GM12878 (cell line): ENCODE measurements around the gene UGT3A2. TPM values are rescaled to one million over a fixed set of nuclear protein-coding genes. Genes with fewer than 3 reads are reported as not detected.

Source experiments
- ATAC-seq: fragments of 200-7000 bp; cut with Tn5 transposase; 3 replicates; pipeline ENCODE4 v1.9.1; 2020; ENCODE audit warnings: mild to moderate bottlenecking, moderate library complexity
- BruUV-seq: library from RNA; stranded (reverse); fragments of 400-500 nt; replicated peaks from 2 replicates; lab custom pipeline; 2021; lab: Mats Ljungman, UMichigan
- CTCF ChIA-PET: fragments of 300-600 bp; sonication (Branson Sonifier 250); formaldehyde crosslinking; extraction: SDS; loops from one replicate; lab custom pipeline; 2021; ENCODE audit warnings: inconsistent platforms; lab: Yijun Ruan, JAX
- POLR2A ChIA-PET: fragments of 350-600 bp; formaldehyde crosslinking; extraction: SDS; loops from one replicate; lab custom pipeline; 2021; ENCODE audit warnings: inconsistent platforms; lab: Charles Lee
- RAD21 ChIA-PET: fragments of 300-600 bp; sonication (Branson Sonifier 250); formaldehyde crosslinking; loops from one replicate; lab custom pipeline; 2023; ENCODE audit warnings: antibody characterized with exemption; ENCODE audit not compliant: unreplicated experiment; lab: Charles Lee
- SMC1A ChIA-PET: fragments of 300-600 bp; sonication (Branson Sonifier 250); formaldehyde crosslinking; loops from one replicate; lab custom pipeline; 2023; ENCODE audit not compliant: unreplicated experiment, uncharacterized antibody; lab: Charles Lee
- DNase-seq: peaks from one replicate; pipeline ENCODE4 v3.0.0-alpha.2; 2011; ENCODE audit warnings: low read depth, low spot score
- FAIRE-seq: peaks from 3 replicates; lab custom pipeline; 2011; peaks lifted over from hg19 to GRCh38; lab: Jason Lieb, UNC
- H2AFZ ChIP-seq: 2 replicates; pipeline ENCODE4 v1.6.0; 2011; ENCODE audit warnings: low read depth, low read length, control low read depth; ENCODE audit not compliant: control insufficient read depth
- H3K27ac ChIP-seq: 2 replicates; pipeline ENCODE4 v1.5.1; 2011; ENCODE audit warnings: control low read depth; ENCODE audit not compliant: control insufficient read depth, insufficient read depth
- H3K27me3 ChIP-seq, 2 experiments: replicated peaks in 1 of 2; 2 replicates each; pipeline versions ENCODE4 v1.6.0 to v1.6.1; 2011; ENCODE audit warnings: low read length in 1 of 2; ENCODE audit not compliant: control insufficient read depth in 2 of 2, insufficient read depth in 2 of 2
- H3K36me3 ChIP-seq, 2 experiments: 2 replicates each; pipeline ENCODE4 v1.5.1; 2011; ENCODE audit warnings: low read length in 1 of 2; ENCODE audit not compliant: control insufficient read depth in 2 of 2, insufficient read depth in 2 of 2
- H3K4me1 ChIP-seq: 2 replicates; pipeline ENCODE4 v1.6.1; 2011; ENCODE audit warnings: mild to moderate bottlenecking, low read length, moderate library complexity, mixed read lengths; ENCODE audit not compliant: control insufficient read depth, insufficient read depth
- H3K4me2 ChIP-seq: 2 replicates; pipeline ENCODE4 v1.6.0; 2011; ENCODE audit warnings: control low read depth; ENCODE audit not compliant: control insufficient read depth, insufficient read depth
- H3K4me3 ChIP-seq: fragments of 200-600 bp; sonication (generic); 2 replicates; pipeline ENCODE4 v1.5.1; 2016
- H3K79me2 ChIP-seq: 2 replicates; pipeline ENCODE4 v1.6.0; 2011; ENCODE audit warnings: low read length; ENCODE audit not compliant: control insufficient read depth, insufficient read depth
- H3K9ac ChIP-seq: 2 replicates; pipeline ENCODE4 v1.8.0; 2011; ENCODE audit warnings: low read length, control low read depth, mixed read lengths; ENCODE audit not compliant: control insufficient read depth, insufficient read depth
- H3K9me3 ChIP-seq: replicated peaks from 3 replicates; pipeline ENCODE4 v1.5.1; 2011; ENCODE audit warnings: mild to moderate bottlenecking, low read length; ENCODE audit not compliant: control insufficient read depth, insufficient read depth
- H4K20me1 ChIP-seq: 2 replicates; pipeline ENCODE4 v1.6.0; 2011; ENCODE audit not compliant: control insufficient read depth, insufficient read depth
- CTCF ChIP-seq, 3 experiments: IDR thresholded peaks in 2 of 3; conservative IDR thresholded peaks in 1 of 3; 2 replicates each; pipeline ENCODE4 v1.5.1; 2011; ENCODE audit warnings: low read depth in 3 of 3, low read length in 3 of 3, mild to moderate bottlenecking in 3 of 3, control low read depth in 2 of 3, moderate library complexity in 2 of 3, inconsistent platforms in 1 of 3, mixed read lengths in 1 of 3; ENCODE audit not compliant: control insufficient read depth in 2 of 3, insufficient read depth in 1 of 3; ENCODE audit errors: extremely low read depth in 1 of 3
- HDAC2 ChIP-seq: fragments of 200-600 bp; sonication (generic); IDR thresholded peaks from 2 replicates; pipeline ENCODE4 v1.6.1; 2017
- RAD21 ChIP-seq: IDR thresholded peaks from 2 replicates; pipeline ENCODE4 v1.6.1; 2011; ENCODE audit warnings: mild to moderate bottlenecking, low read depth, low read length, moderate library complexity; ENCODE audit not compliant: insufficient read depth
- WGBS: methylation state at CpG from one replicate; pipeline ENCODE4 v1.1.6; 2016; ENCODE audit warnings: low lambda C conversion rate; ENCODE audit not compliant: insufficient replicate concordance, insufficient coverage; ENCODE audit errors: missing lambda C conversion rate; 5-methylcytosine and 5-hydroxymethylcytosine counted together
- in situ Hi-C: fragments of 300-500 bp; cut with MboI; formaldehyde crosslinking; loops from 9 replicates; pipeline ENCODE4 v1.14.3; 2018; ENCODE audit warnings: mixed read lengths
- intact Hi-C: fragments of 100-400 bp; cut with micrococcal nuclease; formaldehyde crosslinking; loops from one replicate; pipeline ENCODE4 v1.14.2; 2022; ENCODE audit not compliant: unreplicated experiment
- polyA plus RNA-seq, 11 experiments: library from polyadenylated mRNA; depleted of rRNA in 4 of 11; unstranded in 6 of 11; stranded (reverse) in 5 of 11; fragments of >200 nt; fragmentation: Nextera tagmentation in 4 of 11; fragmentation: Illumina TruSeq in 1 of 11; extraction: Ambion mirVana in 4 of 11; extraction: Trizol in 1 of 11; gene quantifications; 1 replicate in 1 of 11; 2 replicates in 10 of 11; pipeline versions ENCODE4 v1.2.1 to v1.2.3, GENCODE V29; 2011 to 2016; ENCODE audit warnings: inconsistent platforms in 2 of 11, missing spikeins in 2 of 11, low read depth in 1 of 11
- total RNA-seq, 4 experiments: library from RNA; depleted of rRNA in 3 of 4; stranded (reverse); fragments of >200 nt in 3 of 4; fragmentation: Illumina TruSeq in 1 of 4; extraction: Trizol in 1 of 4; gene quantifications; 2 replicates each; pipeline versions ENCODE4 v1.2.1 to v1.2.3, GENCODE V29; 2013 to 2021

UGT3A2 gene
- total and polyA plus RNA-seq, 10 of the 15 experiments (the other 5 are each of a cell fraction or from before 2014, with no cell fraction given) = 0.02 to 0.50 (median 0.09) TPM; not detected in 7

- ChIA-PET CTCF (interaction anchor here (1.0 kb wide), 1 partner anchor 12 kb away, joined by 3 read pairs; no protein-coding TSS in a partner anchor), SMC1A (no interaction called here), RAD21 (no interaction called here), POLR2A (interaction anchor here (0.6 kb wide), 1 partner anchor 88 kb away, joined by 3 read pairs; no protein-coding TSS in a partner anchor)
- BruUV-seq = no TSS peak
- FAIRE-seq = peak; percentile 82
- in situ Hi-C loops = no loop called here
- H2AFZ ChIP-seq = no peak overlapping the region
- no peak overlapping the region for H3K9ac ChIP-seq
- no peaks in the 10 kb centered on the region for H3K79me2 ChIP-seq
- intact Hi-C loops = no loop called here
- H3K36me3 ChIP-seq = no peaks in the 10 kb centered on the region
- no peaks in the 10 kb centered on the region for H4K20me1 ChIP-seq
- H3K4me3 ChIP-seq = no peak overlapping the region
- peak; percentile 40; the same call in 1 of the 2 replicates for TF ChIP-seq RAD21
- peak; percentile 13 to 31 (median 26); a peak in 3 of 6 replicates for TF ChIP-seq CTCF (IDR thresholded peaks at IDR 0.05 in 2 of 3, conservative IDR thresholded peaks at IDR 0.05 in 1 of 3; ENCODE audit: control insufficient read depth in 2 of 3, extremely low read depth in 1 of 3, insufficient read depth in 1 of 3, low read depth in 3 of 3, low read length in 3 of 3)
- TF ChIP-seq HDAC2 = no peak
- WGBS = 13% methylated on average over 12 of the region's 12 CpGs
- DNase-seq = no peak
- no peak overlapping the region for H3K27ac ChIP-seq
- H3K4me2 ChIP-seq = no peak overlapping the region
- no peaks in the 10 kb centered on the region for H3K9me3 ChIP-seq
- peaks cover 0 to 2% of the 10 kb centered on the region in 2 experiments; a peak in 2 of 4 replicates for H3K27me3 ChIP-seq
- peak; percentile 78 for ATAC-seq
- no peaks in the 10 kb centered on the region for H3K4me1 ChIP-seq
Observed at GRCh38 chr5:36060420-36060887, 6.2 kb downstream of the UGT3A2 start.
